Measurements from ENCODE around the gene NID2.

DNA sequence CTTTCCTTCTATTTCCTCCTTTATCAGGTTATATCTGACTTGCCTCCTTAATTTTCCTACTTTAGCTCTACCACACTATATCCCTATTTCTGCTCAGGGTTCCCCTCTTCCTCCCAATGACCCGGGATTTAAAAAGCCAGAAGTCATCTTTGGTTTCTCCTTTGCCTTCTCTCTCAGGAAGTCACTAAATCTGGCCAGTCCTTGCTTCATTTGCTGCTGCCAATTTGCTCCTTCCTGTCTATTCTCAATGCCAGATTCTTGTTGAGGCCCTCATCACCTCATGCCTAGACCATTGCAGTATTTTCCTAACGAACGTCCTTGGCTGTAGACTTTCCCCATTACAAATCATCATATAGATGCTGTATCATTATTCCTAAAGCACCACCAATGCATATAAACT is 26.5 kb upstream of the NID2 start:
- TF ChIP-seq, protein P1, sequence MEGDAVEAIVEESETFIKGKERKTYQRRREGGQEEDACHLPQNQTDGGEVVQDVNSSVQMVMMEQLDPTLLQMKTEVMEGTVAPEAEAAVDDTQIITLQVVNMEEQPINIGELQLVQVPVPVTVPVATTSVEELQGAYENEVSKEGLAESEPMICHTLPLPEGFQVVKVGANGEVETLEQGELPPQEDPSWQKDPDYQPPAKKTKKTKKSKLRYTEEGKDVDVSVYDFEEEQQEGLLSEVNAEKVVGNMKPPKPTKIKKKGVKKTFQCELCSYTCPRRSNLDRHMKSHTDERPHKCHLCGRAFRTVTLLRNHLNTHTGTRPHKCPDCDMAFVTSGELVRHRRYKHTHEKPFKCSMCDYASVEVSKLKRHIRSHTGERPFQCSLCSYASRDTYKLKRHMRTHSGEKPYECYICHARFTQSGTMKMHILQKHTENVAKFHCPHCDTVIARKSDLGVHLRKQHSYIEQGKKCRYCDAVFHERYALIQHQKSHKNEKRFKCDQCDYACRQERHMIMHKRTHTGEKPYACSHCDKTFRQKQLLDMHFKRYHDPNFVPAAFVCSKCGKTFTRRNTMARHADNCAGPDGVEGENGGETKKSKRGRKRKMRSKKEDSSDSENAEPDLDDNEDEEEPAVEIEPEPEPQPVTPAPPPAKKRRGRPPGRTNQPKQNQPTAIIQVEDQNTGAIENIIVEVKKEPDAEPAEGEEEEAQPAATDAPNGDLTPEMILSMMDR (IDR thresholded peaks at IDR 0.05 in 2 of 3, conservative IDR thresholded peaks at IDR 0.05 in 1 of 3; ENCODE audit: insufficient read depth in 2 of 3, low read depth in 1 of 3, low read length in 3 of 3) = no peak
- no peak for TF ChIP-seq PCBP2 (IDR thresholded peaks at IDR 0.05; ENCODE audit: low read depth, low read length, poor library complexity, severe bottlenecking)

All from K562 (cell line).